IPS-18a (cell line): Measurements from ENCODE around the gene TPM3.
"Not testable (repeated sequence)": the region's sequence is repeated elsewhere in the genome, so short reads cannot be mapped to it uniquely, and the experiment has no call there.

Source experiments
- H3K27ac ChIP-seq: one replicate; pipeline ENCODE4 v1.5.1; 2013; ENCODE audit warnings: low read length
- H3K27me3 ChIP-seq: one replicate; pipeline ENCODE4 v1.6.1; 2013; ENCODE audit warnings: mild to moderate bottlenecking, low read length; ENCODE audit not compliant: control insufficient read depth, insufficient read depth
- H3K36me3 ChIP-seq: one replicate; pipeline ENCODE4 v1.6.1; 2013; ENCODE audit warnings: low read depth, low read length; ENCODE audit not compliant: control insufficient read depth
- H3K4me1 ChIP-seq: one replicate; pipeline ENCODE4 v1.6.1; 2013; ENCODE audit warnings: low read depth, low read length; ENCODE audit not compliant: control insufficient read depth
- H3K4me3 ChIP-seq: one replicate; pipeline ENCODE4 v1.5.1; 2013; ENCODE audit warnings: low read length
- H3K9ac ChIP-seq: one replicate; pipeline ENCODE4 v1.6.1; 2013; ENCODE audit warnings: mild to moderate bottlenecking, low read length, moderate library complexity
- H3K9me3 ChIP-seq: one replicate; pipeline ENCODE4 v1.6.1; 2013; ENCODE audit warnings: low read depth, low read length; ENCODE audit not compliant: control insufficient read depth

TPM3 gene

GRCh38 chr1:154221278-154222001, 29.5 kb upstream of the TPM3 start:
- H3K27me3 ChIP-seq, result no peaks in the 10 kb centered on the region
- peak overlapping the region; percentile 88 for H3K9ac ChIP-seq
- H3K4me3 ChIP-seq, result peak overlapping the region; percentile 82
- no peaks in the 10 kb centered on the region for H3K9me3 ChIP-seq
- H3K27ac ChIP-seq, result peak overlapping the region; percentile 64
- peaks cover 45% of the 10 kb centered on the region for H3K36me3 ChIP-seq
- H3K4me1 ChIP-seq, result peaks cover 15% of the 10 kb centered on the region

GRCh38 chr1:154220970-154221277, 29.0 kb upstream of the TPM3 start:
- no peaks in the 10 kb centered on the region for H3K9me3 ChIP-seq
- H3K36me3 ChIP-seq, result peaks cover 40% of the 10 kb centered on the region
- peak overlapping the region; percentile 64 for H3K27ac ChIP-seq
- H3K9ac ChIP-seq, result peak overlapping the region; percentile 88
- peak overlapping the region; percentile 82 for H3K4me3 ChIP-seq
- H3K27me3 ChIP-seq, result no peaks in the 10 kb centered on the region
- peaks cover 15% of the 10 kb centered on the region for H3K4me1 ChIP-seq

GRCh38 chr1:154220071-154220969, 28.4 kb upstream of the TPM3 start, which contains the start of gene UBAP2L:
Gene UBAP2L (plus strand): TSS chr1:154220955. CDS start chr1:154225124, 4,169 bp downstream.
- Histone ChIP-seq H3K9ac (peak within 1 kb of the TSS; percentile 99), H3K4me1 (peaks cover 15% of the 10 kb centered on the region), H3K27me3 (no peaks in the 10 kb centered on the region), H3K27ac (peak within 1 kb of the TSS; percentile 98), H3K9me3 (no peaks in the 10 kb centered on the region), H3K4me3 (peak within 1 kb of the TSS; percentile 85), H3K36me3 (peaks cover 37% of the 10 kb centered on the region)

GRCh38 chr1:154219541-154219940, 27.6 kb upstream of the TPM3 start:
- peak overlapping the region; percentile 99 for H3K9ac ChIP-seq
- H3K36me3 ChIP-seq, result peaks cover 30% of the 10 kb centered on the region
- peak overlapping the region; percentile 85 for H3K4me3 ChIP-seq
- peaks cover 15% of the 10 kb centered on the region for H3K4me1 ChIP-seq
- no peaks in the 10 kb centered on the region for H3K27me3 ChIP-seq
- no peaks in the 10 kb centered on the region for H3K9me3 ChIP-seq
- H3K27ac ChIP-seq, result peak overlapping the region; percentile 98

GRCh38 chr1:154218545-154218944, 26.6 kb upstream of the TPM3 start:
- H3K4me3 ChIP-seq, result peak overlapping the region; percentile 85

GRCh38 chr1:154213274-154213673, 21.4 kb upstream of the TPM3 start:
- Histone ChIP-seq H3K4me3 (no peak overlapping the region), H3K9me3 (no peaks in the 10 kb centered on the region), H3K27ac (no peak overlapping the region), H3K9ac (no peak overlapping the region), H3K27me3 (no peaks in the 10 kb centered on the region), H3K4me1 (no peaks in the 10 kb centered on the region), H3K36me3 (peaks cover 58% of the 10 kb centered on the region)

More at GRCh38 chr1:154218545-154218944, 26.6 kb upstream of the TPM3 start:
- Histone ChIP-seq H3K36me3 (peaks cover 33% of the 10 kb centered on the region), H3K27me3 (no peaks in the 10 kb centered on the region), H3K9me3 (no peaks in the 10 kb centered on the region), H3K4me1 (peaks cover 15% of the 10 kb centered on the region), H3K9ac (no peak overlapping the region), H3K27ac (no peak overlapping the region)

- peaks cover 54% of the 10 kb centered on the region for H3K36me3 ChIP-seq
- no peaks in the 10 kb centered on the region for H3K27me3 ChIP-seq
- H3K27ac ChIP-seq, result no peak overlapping the region
- no peak overlapping the region for H3K4me3 ChIP-seq
- H3K9me3 ChIP-seq, result no peaks in the 10 kb centered on the region
- H3K4me1 ChIP-seq, result no peaks in the 10 kb centered on the region
- no peak overlapping the region for H3K9ac ChIP-seq
Observed at GRCh38 chr1:154212083-154212482, 20.2 kb upstream of the TPM3 start.

- H3K9ac ChIP-seq, result no peak overlapping the region
- H3K4me1 ChIP-seq, result no peaks in the 10 kb centered on the region
- H3K9me3 ChIP-seq, result no peaks in the 10 kb centered on the region
- no peak overlapping the region for H3K27ac ChIP-seq
- H3K36me3 ChIP-seq, result peaks cover 59% of the 10 kb centered on the region
- H3K4me3 ChIP-seq, result no peak overlapping the region
- no peaks in the 10 kb centered on the region for H3K27me3 ChIP-seq
Observed at GRCh38 chr1:154208677-154209388, 16.9 kb upstream of the TPM3 start.

- no peak overlapping the region for H3K9ac ChIP-seq
- H3K27me3 ChIP-seq, result no peaks in the 10 kb centered on the region
- H3K9me3 ChIP-seq, result no peaks in the 10 kb centered on the region
- H3K36me3 ChIP-seq, result peaks cover 44% of the 10 kb centered on the region
- H3K27ac ChIP-seq, result no peak overlapping the region
- no peak overlapping the region for H3K4me3 ChIP-seq
- H3K4me1 ChIP-seq, result no peaks in the 10 kb centered on the region
Observed at GRCh38 chr1:154207262-154207661, 15.4 kb upstream of the TPM3 start.

GRCh38 chr1:154206196-154206595, 14.3 kb upstream of the TPM3 start, which contains the start of gene CFAP141:
Gene CFAP141 (minus strand): TSS chr1:154206333. CDS start chr1:154206307, 26 bp downstream.
- no peak within 1 kb of the TSS for H3K27ac ChIP-seq

GRCh38 chr1:154205778-154206177, 13.9 kb upstream of the TPM3 start:
- H3K27ac ChIP-seq, H3K9me3 ChIP-seq, H3K27me3 ChIP-seq, H3K4me3 ChIP-seq, H3K9ac ChIP-seq, H3K4me1 ChIP-seq: not testable (repeated sequence)
- peaks cover 34% of the 10 kb centered on the region for H3K36me3 ChIP-seq

More at GRCh38 chr1:154206196-154206595, 14.3 kb upstream of the TPM3 start, which contains the start of gene CFAP141:
- H3K4me3 ChIP-seq, result no peak within 1 kb of the TSS
- H3K9ac ChIP-seq, result no peak within 1 kb of the TSS
- no peaks in the 10 kb centered on the region for H3K9me3 ChIP-seq
- H3K4me1 ChIP-seq, result no peaks in the 10 kb centered on the region
- H3K36me3 ChIP-seq, result peaks cover 34% of the 10 kb centered on the region
- H3K27me3 ChIP-seq, result no peaks in the 10 kb centered on the region
